GM12874 (cell line): ENCODE measurements around the gene TPM2.
A peak's percentile ranks its signal among the peaks of the same experiment; 100 is the strongest.

ENCODE experiments used
- TF ChIP-seq, protein P1 (sequence below): IDR thresholded peaks from 2 replicates; pipeline ENCODE4 v1.5.1; 2011; ENCODE audit warnings: low read depth, mild to moderate bottlenecking, control low read depth, low read length, moderate library complexity; ENCODE audit not compliant: insufficient read depth

TPM2 gene

GRCh38 chr9:35726931-35727330 is 37.2 kb upstream of the TPM2 start:
- TF ChIP-seq, protein P1, sequence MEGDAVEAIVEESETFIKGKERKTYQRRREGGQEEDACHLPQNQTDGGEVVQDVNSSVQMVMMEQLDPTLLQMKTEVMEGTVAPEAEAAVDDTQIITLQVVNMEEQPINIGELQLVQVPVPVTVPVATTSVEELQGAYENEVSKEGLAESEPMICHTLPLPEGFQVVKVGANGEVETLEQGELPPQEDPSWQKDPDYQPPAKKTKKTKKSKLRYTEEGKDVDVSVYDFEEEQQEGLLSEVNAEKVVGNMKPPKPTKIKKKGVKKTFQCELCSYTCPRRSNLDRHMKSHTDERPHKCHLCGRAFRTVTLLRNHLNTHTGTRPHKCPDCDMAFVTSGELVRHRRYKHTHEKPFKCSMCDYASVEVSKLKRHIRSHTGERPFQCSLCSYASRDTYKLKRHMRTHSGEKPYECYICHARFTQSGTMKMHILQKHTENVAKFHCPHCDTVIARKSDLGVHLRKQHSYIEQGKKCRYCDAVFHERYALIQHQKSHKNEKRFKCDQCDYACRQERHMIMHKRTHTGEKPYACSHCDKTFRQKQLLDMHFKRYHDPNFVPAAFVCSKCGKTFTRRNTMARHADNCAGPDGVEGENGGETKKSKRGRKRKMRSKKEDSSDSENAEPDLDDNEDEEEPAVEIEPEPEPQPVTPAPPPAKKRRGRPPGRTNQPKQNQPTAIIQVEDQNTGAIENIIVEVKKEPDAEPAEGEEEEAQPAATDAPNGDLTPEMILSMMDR, result peak; percentile 31; the same call in 1 of the 2 replicates

DNA sequence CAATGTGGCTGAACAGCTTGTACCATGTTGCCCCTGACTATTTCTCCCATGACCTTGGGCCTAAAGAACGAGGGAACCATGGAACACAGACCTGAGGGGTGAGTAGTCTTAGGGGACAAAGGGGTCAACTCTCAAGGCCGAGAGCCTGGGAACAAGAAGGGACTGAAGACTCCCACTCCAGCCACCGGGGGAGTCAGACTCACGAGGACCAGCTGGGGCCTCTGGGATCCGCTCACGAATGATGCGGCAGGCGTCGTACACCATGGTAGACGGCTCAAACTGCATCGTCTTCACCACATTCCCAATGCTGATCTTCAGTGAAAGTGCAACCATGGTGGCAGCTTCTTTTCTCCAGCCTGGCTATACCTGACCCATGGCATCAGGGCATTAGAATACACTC is 35.6 kb upstream of the TPM2 start:
- TF ChIP-seq, protein P1, result no peak

GRCh38 chr9:35723908-35724307 is 34.2 kb upstream of the TPM2 start:
- TF ChIP-seq, protein P1, result no peak

GRCh38 chr9:35723426-35723825 is 33.7 kb upstream of the TPM2 start:
- TF ChIP-seq, protein P1, result no peak

- TF ChIP-seq, protein P1, result no peak
Measured at GRCh38 chr9:35719546-35719945, 29.8 kb upstream of the TPM2 start.

DNA sequence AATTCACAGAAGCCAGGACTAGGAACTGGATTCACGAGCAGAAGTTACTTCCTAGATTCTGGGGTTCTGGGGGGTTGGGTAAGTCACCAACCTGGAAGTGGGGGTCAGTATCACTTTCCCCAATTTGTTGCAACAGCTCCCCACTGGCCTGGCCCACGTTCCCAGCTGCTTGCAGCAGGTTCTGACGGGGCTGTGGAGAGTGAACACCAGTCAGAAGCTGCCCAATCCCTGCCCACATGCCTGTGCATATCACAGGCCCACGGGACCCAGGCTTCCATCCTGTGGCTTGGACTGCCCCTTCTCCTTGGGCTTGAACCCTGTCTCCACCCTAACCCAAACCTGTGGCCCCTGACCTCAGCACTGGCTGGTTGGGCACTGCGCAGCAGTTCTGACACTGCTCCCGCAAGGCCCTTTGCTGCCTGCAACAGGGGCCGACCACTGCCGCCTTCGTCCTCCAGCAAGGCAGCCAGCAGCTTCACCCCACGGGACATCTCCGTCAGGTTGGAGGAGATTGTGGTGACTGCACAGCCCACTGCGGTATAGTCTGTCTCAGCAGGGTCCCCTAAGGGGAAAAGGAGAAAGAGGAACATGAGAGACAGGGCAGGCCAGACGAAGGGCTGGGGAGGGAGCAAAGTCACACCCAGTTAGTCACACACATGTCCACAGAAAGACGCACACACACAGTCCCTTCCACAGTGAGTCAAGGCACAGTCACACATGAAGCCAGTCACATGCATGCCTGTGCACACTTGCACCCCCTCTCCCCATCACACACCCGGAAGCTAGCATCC is 29.2 kb upstream of the TPM2 start:
- TF ChIP-seq, protein P1, result no peak

DNA sequence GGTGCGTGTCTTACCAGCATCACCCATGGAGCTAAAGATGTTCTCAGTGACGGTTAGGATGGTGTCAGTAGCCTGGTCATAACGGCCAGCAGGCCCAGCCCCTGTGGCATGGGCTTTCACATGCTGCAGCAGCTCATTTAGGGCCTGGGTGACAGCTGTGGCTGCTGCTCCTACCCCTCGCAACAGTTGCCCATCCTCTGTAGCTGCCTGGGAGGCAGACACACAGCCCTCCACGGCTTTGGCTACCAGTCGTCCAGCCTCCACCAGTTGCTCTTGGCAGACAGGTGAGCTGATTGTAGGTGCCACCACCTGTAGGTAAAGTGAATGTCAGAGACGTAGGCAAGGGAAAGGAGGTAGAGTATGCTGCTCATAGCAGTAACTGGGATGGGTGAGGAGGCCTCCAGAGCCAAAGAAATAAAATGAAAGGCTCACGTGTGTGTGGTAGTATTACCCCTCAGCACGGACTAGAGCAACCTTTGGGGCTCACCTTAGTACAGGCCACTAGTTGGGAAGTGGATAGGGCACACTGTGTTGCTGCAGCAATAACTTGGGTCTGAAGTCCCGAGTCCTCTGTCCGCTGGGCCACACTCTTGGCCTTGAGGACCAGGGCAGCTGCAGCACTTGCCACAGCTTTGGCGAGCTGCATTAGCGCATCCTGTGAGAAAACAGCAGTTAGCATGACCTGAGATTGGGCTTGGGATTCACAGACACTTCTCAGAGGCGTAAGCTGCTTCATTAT is 27.6 kb upstream of the TPM2 start:
- TF ChIP-seq, protein P1, result no peak
